GM12872 (cell line): ENCODE measurements around the gene CDK5.

Source experiments
- TF ChIP-seq, protein P1 (sequence below): IDR thresholded peaks from 3 replicates; pipeline ENCODE4 v1.5.1; 2011; ENCODE audit warnings: low read depth, mild to moderate bottlenecking, low read length, moderate library complexity; ENCODE audit not compliant: insufficient read depth

The CDK5 gene

DNA sequence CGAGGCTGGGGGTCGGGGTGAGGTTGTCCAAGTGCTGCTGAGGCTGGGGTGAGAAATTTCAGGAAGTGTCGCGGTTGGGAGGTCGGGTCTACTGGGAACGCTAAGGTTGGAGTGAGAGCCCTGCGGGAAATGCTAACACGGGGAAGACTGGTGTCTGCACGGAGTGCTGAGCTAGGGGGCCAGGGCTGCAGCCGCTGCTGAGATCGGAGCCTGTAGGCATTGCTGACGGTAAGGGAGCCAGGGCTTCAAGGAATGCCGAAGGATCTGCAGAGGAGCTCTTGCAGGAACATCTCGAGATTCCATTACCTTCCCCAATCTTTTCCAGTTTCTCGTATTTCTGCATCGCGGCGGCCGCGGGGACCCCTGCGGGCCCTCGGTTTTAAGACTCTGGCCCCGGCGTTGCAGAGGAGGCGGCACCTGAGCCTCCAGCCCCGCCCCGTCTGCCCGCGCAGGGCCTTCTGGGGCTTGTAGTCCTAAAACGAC, at the start of gene CDK5:
TSS of gene CDK5 (minus strand) at position 392 of the 483 bp plus-strand sequence. CDS start at position 343, 49 bp downstream.
- TF ChIP-seq, protein P1, sequence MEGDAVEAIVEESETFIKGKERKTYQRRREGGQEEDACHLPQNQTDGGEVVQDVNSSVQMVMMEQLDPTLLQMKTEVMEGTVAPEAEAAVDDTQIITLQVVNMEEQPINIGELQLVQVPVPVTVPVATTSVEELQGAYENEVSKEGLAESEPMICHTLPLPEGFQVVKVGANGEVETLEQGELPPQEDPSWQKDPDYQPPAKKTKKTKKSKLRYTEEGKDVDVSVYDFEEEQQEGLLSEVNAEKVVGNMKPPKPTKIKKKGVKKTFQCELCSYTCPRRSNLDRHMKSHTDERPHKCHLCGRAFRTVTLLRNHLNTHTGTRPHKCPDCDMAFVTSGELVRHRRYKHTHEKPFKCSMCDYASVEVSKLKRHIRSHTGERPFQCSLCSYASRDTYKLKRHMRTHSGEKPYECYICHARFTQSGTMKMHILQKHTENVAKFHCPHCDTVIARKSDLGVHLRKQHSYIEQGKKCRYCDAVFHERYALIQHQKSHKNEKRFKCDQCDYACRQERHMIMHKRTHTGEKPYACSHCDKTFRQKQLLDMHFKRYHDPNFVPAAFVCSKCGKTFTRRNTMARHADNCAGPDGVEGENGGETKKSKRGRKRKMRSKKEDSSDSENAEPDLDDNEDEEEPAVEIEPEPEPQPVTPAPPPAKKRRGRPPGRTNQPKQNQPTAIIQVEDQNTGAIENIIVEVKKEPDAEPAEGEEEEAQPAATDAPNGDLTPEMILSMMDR = no peak

- TF ChIP-seq, protein P1 = no peak
These were observed 46.9 kb upstream of the CDK5 start for GRCh38 chr7:151104411-151105235.

- TF ChIP-seq, protein P1 = no peak
These were observed 46.3 kb upstream of the CDK5 start for GRCh38 chr7:151103973-151104372.

DNA sequence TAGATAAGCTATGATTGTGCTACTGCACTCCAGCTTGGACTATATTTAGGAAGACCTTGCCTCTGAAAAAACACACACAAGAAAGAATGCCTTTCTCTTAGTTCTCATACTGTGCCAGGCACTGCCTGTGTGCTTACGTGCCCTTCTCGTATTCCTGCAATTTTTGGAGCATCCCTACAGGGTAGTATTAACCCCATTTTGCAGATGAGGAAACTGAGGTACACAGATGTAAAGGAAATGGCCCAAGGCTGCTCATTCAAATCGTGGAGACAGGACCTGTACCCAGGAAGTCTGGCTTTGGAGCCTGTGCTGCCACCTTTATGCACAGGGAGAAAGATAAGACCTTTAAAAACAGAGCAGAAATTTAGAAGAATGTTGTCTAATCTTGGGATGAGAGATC, 45.3 kb upstream of the CDK5 start:
- TF ChIP-seq, protein P1 = no peak

DNA sequence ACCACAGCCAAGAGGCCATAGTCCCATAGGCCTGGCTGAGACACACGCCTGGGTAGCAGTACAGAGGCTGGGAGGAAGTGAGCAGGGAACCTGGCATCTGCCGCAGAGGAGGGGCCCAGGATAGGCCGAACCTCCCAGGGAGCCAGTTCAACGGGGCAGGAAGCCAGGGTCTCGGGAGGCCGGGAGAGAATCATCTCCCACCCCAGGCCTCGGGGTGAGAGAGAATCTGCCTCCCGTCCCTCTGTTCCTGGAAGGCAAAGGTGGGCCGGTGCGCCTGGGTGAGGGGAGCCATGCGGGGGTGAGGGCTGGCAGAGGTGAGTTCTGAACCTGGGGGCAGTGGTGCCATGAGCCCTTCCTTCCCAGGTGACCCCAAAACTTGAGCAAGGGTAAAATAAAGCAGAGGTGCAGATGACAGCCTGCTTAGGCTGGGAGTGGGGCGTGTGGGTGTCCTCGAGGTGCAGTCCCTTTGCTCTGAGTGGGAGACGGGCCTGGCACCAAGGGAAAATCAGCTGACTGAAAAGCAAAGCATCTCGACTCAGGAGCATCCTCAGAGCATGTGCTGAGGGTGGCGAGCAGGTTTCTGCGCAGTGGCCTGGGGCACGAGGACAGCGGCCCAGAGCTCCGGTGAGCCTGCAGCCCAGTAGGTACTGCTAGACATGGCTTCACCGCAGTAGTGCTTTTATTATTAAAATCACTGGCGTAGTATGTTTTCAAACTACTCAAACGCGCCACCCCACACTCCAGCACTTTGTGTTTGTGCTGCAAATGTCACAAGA, 44.1 kb upstream of the CDK5 start:
- TF ChIP-seq, protein P1 = no peak

DNA sequence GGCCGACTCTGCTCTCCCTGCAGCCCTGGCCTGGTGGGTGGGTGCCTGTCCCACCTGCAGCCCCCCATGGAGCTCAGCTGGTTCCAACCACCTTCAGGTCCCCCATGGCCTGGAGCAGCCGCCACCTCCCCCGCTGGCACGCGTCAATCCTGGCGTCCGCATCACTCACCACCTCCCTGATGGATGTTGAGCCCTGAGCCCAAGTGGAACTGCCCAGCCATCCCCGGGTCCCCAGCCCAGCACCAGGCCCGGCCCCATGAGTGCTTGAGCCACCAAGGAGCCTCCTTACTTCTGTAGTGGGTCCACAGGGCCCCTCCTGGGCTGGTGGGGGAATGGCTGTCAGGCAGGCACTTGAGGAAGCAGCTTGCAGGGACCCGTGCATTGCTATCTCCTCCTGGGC, 43.2 kb upstream of the CDK5 start:
- TF ChIP-seq, protein P1 = no peak

GRCh38 chr7:151099486-151100211, 42.0 kb upstream of the CDK5 start:
- TF ChIP-seq, protein P1 = no peak
